ENCODE measurements around the gene ALK.

- TF ChIP-seq CTCF (IDR thresholded peaks at IDR 0.05), result no peak
- TF ChIP-seq ZFX (IDR thresholded peaks at IDR 0.05; ENCODE audit: borderline replicate concordance), result no peak
Observed at GRCh38 chr2:29705616-29706015, 215.8 kb downstream of the ALK start.

Data from 22Rv1 (cell line).